Activated CD8-positive, alpha-beta T cell treated with anti-CD3 and anti-CD28 coated beads for 36 hours (primary cell): ENCODE results near the gene RFC1. TPM values are rescaled to one million over a fixed set of nuclear protein-coding genes. Genes with fewer than 3 reads are reported as not detected.

Source experiments
- ATAC-seq: fragments of 200-7000 bp; cut with Tn5 transposase; one replicate; pipeline ENCODE4 v1.10.0; 2021; ENCODE audit warnings: mild to moderate bottlenecking, moderate library complexity
- CTCF ChIA-PET: fragments of 350-600 bp; sonication (Branson Sonifier 250); formaldehyde crosslinking; loops from one replicate; lab custom pipeline; 2021; ENCODE audit warnings: antibody characterized with exemption; lab: Charles Lee
- POLR2A ChIA-PET: fragments of 350-600 bp; sonication (Branson Sonifier 250); formaldehyde crosslinking; loops from one replicate; lab custom pipeline; 2021; ENCODE audit warnings: antibody characterized with exemption; lab: Charles Lee
- DNase-seq: peaks from one replicate; pipeline ENCODE4 v3.0.0-alpha.2; 2020
- H3K27ac Mint-ChIP-seq: one replicate; pipeline ENCODE4 v1.8.0; 2021; ENCODE audit warnings: mild to moderate bottlenecking, mixed read lengths
- H3K27me3 Mint-ChIP-seq: one replicate; pipeline ENCODE4 v1.8.0; 2021; ENCODE audit warnings: mixed read lengths
- H3K36me3 Mint-ChIP-seq: one replicate; pipeline ENCODE4 v1.8.0; 2021; ENCODE audit warnings: low read depth, mixed read lengths
- H3K4me1 Mint-ChIP-seq: one replicate; pipeline ENCODE4 v1.8.0; 2021; ENCODE audit warnings: low read depth, mixed read lengths
- H3K4me3 Mint-ChIP-seq: one replicate; pipeline ENCODE4 v1.8.0; 2021; ENCODE audit warnings: mild to moderate bottlenecking, moderate library complexity, mixed read lengths
- H3K9me3 Mint-ChIP-seq: one replicate; pipeline ENCODE4 v1.8.0; 2021; ENCODE audit warnings: mixed read lengths
- intact Hi-C: fragments of 100-400 bp; cut with micrococcal nuclease; formaldehyde crosslinking; loops from one replicate; pipeline ENCODE4 v1.10.0; 2022
- total RNA-seq, 2 experiments: library from RNA; stranded (reverse); gene quantifications; one replicate each; pipeline ENCODE4 v1.2.3, GENCODE V29; 2021
- TF ChIP-seq, protein P1 (sequence below): fragments of 200-600 bp; IDR thresholded peaks from one replicate; pipeline ENCODE4 v1.8.0; 2022; ENCODE audit warnings: antibody characterized with exemption, mild to moderate bottlenecking

RFC1 gene
- total RNA-seq, 2 experiments from 2014 or later: 108 to 114 TPM

DNA sequence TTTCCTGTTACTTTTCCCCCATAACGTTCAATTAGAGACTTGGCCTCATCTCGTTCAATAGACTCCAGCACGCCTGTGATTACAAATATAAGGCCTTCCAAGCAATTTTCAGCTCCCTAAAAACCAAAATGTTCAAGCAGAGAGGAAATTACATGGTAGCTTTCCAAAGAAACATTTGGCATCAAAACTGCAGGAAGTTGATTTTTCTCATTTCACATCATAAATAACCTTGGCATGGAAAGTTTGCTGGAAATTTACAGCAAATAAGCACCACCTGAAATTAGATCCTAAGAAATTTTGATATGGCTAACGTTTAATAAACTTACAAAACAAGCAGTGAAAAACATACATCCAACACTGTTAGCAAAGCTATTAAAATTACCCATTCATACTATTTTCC is 53.3 kb downstream of the RFC1 start:
- no peak overlapping the region for H3K27ac Mint-ChIP-seq
- no peaks in the 10 kb centered on the region for H3K9me3 Mint-ChIP-seq
- ChIA-PET POLR2A (interaction anchor here (1.2 kb wide), 1 partner anchor 39 kb away, joined by 3 read pairs; no protein-coding TSS in a partner anchor), CTCF (interaction anchor here (0.9 to 1.0 kb wide), 2 partner anchors 156 to 410 kb away, joined by 3 read pairs; no protein-coding TSS in a partner anchor)
- H3K4me1 Mint-ChIP-seq: no peaks in the 10 kb centered on the region
- no peak for ATAC-seq
- H3K4me3 Mint-ChIP-seq: no peak overlapping the region
- no peak for DNase-seq
- intact Hi-C loops: no loop called here
- peaks cover 42% of the 10 kb centered on the region for H3K36me3 Mint-ChIP-seq
- TF ChIP-seq, protein P1, sequence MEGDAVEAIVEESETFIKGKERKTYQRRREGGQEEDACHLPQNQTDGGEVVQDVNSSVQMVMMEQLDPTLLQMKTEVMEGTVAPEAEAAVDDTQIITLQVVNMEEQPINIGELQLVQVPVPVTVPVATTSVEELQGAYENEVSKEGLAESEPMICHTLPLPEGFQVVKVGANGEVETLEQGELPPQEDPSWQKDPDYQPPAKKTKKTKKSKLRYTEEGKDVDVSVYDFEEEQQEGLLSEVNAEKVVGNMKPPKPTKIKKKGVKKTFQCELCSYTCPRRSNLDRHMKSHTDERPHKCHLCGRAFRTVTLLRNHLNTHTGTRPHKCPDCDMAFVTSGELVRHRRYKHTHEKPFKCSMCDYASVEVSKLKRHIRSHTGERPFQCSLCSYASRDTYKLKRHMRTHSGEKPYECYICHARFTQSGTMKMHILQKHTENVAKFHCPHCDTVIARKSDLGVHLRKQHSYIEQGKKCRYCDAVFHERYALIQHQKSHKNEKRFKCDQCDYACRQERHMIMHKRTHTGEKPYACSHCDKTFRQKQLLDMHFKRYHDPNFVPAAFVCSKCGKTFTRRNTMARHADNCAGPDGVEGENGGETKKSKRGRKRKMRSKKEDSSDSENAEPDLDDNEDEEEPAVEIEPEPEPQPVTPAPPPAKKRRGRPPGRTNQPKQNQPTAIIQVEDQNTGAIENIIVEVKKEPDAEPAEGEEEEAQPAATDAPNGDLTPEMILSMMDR: no peak
- H3K27me3 Mint-ChIP-seq: no peaks in the 10 kb centered on the region

DNA sequence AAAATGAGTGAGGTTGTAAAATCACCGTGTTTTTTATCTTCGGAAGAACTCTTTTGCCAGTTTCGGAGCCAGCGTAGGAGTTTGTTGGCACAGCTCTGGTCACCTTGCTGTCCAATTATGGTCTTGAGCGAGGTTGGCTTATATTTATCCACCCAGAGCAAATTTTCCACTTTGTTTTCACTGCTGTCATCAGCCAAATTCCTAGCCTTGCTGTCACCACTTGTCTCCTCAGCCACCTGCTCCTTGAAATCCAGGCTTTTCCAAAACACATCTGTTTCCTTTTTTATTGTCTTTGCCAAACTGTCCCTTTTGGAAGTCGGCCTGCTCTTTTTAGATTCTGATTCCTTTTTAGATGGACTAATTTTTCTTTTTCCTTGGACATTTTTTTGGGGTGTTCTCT is 57.6 kb downstream of the RFC1 start:
- H3K27me3 Mint-ChIP-seq: no peaks in the 10 kb centered on the region
- peaks cover 58% of the 10 kb centered on the region for H3K36me3 Mint-ChIP-seq
- TF ChIP-seq, protein P1: no peak
- H3K27ac Mint-ChIP-seq: no peak overlapping the region
- H3K4me1 Mint-ChIP-seq: no peaks in the 10 kb centered on the region
- CTCF ChIA-PET: no interaction called here
- intact Hi-C loops: no loop called here
- ATAC-seq (no peak), DNase-seq (no peak)
- H3K4me3 Mint-ChIP-seq: no peak overlapping the region
- POLR2A ChIA-PET: interaction anchor here (0.8 kb wide), 1 partner anchor 14 kb away, joined by 3 read pairs; no protein-coding TSS in a partner anchor
- H3K9me3 Mint-ChIP-seq: no peaks in the 10 kb centered on the region

DNA sequence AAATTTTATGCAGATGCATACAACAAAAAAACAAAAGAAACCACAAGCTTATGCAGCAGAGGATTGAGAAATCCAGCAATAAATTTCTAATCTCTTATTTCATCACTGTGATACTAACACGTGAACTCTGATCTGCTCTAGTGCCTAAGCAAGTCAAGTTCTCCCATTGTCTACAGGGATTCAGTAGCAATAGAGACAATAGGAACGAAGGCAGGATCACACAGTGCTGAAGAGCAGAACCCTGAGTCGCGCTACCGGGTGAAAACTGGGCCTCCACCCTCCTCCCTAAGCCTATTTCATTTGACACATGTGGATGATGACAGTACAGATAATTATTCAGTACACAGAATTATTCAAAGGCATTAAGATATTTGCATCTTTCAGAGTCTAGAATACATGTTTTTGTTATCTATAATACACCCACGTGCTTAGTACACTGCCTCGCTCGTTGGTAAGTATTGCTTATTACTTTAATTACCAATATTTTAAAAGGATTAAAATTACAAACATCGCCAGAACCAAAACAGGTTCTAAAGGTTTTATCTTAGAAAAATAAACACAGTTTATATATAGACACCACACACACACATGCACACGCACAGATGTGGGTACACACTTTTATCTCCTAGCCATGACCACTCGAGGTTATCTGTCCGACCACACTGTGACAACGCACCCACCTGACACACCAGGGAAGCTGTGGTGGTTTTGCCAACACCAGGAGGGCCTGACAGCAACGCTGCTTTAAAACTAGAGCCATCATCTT is 60.1 kb downstream of the RFC1 start:
- TF ChIP-seq, protein P1: no peak
- intact Hi-C loops: no loop called here
- DNase-seq: no peak
- H3K27ac Mint-ChIP-seq: no peak overlapping the region
- CTCF ChIA-PET: no interaction called here
- ATAC-seq: no peak
- no peaks in the 10 kb centered on the region for H3K9me3 Mint-ChIP-seq
- H3K36me3 Mint-ChIP-seq: peaks cover 50% of the 10 kb centered on the region
- no peaks in the 10 kb centered on the region for H3K27me3 Mint-ChIP-seq
- POLR2A ChIA-PET: interaction anchor here (1.3 kb wide), 1 partner anchor 78 kb away, joined by 3 read pairs; no protein-coding TSS in a partner anchor
- H3K4me3 Mint-ChIP-seq: no peak overlapping the region
- no peaks in the 10 kb centered on the region for H3K4me1 Mint-ChIP-seq

DNA sequence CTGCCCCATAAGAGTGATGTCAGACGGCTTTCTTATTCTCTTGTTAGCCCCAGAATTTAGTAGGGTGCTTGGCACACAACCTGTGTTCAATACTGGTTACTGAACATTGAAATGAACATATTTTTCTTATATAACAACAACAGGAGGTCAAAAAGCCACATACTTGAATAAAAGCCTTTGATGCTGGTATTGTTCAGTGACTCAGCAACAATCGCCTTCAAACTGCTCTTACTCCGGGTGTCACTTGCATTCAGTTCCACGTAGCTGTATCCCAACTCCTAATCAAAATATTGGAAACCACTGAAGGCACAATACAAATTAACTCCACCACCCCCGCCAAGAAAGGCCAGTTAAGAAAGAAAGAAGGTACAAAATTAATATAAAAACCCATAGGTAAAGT is 61.5 kb downstream of the RFC1 start:
- CTCF ChIA-PET: no interaction called here
- H3K9me3 Mint-ChIP-seq: no peaks in the 10 kb centered on the region
- no peak overlapping the region for H3K4me3 Mint-ChIP-seq
- POLR2A ChIA-PET: interaction anchor here (1.3 kb wide), 1 partner anchor 80 kb away, joined by 3 read pairs; no protein-coding TSS in a partner anchor
- peaks cover 61% of the 10 kb centered on the region for H3K36me3 Mint-ChIP-seq
- DNase-seq: no peak
- intact Hi-C loops: no loop called here
- H3K27ac Mint-ChIP-seq: peak overlapping the region; percentile 61
- no peaks in the 10 kb centered on the region for H3K4me1 Mint-ChIP-seq
- H3K27me3 Mint-ChIP-seq: no peaks in the 10 kb centered on the region
- TF ChIP-seq, protein P1: no peak
- no peak for ATAC-seq

DNA sequence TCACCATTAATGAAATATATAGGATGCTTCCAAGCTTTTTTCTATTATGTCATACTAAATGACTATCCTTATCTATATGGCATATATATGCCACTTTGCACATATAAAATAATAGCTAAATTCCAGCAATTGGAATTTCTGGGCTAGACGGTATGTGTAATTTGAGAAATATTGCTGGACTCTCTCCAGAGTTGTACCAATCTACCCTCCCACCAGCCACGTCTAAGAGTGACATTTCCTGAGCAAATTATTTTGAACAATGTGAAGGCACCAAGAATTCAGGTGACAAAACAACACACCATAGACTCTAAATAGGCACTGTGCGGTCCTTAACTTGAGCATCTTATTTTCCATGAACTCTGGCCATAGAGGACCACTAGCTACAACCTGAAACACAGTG is 62.3 kb downstream of the RFC1 start:
- peaks cover 64% of the 10 kb centered on the region for H3K36me3 Mint-ChIP-seq

More for the DNA sequence above, 62.3 kb downstream of the RFC1 start:
- ChIA-PET POLR2A (no interaction called here), CTCF (no interaction called here)
- Mint-ChIP-seq H3K9me3 (no peaks in the 10 kb centered on the region), H3K27me3 (no peaks in the 10 kb centered on the region), H3K4me3 (no peak overlapping the region), H3K4me1 (no peaks in the 10 kb centered on the region), H3K27ac (peak overlapping the region; percentile 38)
- TF ChIP-seq, protein P1: no peak
- ATAC-seq (no peak), DNase-seq (no peak)
- intact Hi-C loops: no loop called here
